ENCODE results near the gene CEP350.
A peak's percentile ranks its signal among the peaks of the same experiment; 100 is the strongest.
"Not testable (repeated sequence)": the region's sequence is repeated elsewhere in the genome, so short reads cannot be mapped to it uniquely, and the experiment has no call there.

Gene CEP350

GRCh38 chr1:180131510-180131909 lies 176.9 kb downstream of the CEP350 start:
- DNase-seq: peak; percentile 10

- DNase-seq: no peak
These were observed 178.6 kb downstream of the CEP350 start for GRCh38 chr1:180133193-180133592.

- DNase-seq: not testable (repeated sequence)
These were observed 179.1 kb downstream of the CEP350 start for GRCh38 chr1:180133688-180134087.

GRCh38 chr1:180135535-180135934 lies 180.9 kb downstream of the CEP350 start:
- no peak for DNase-seq

GRCh38 chr1:180136331-180136967 lies 181.8 kb downstream of the CEP350 start:
- DNase-seq: no peak

GRCh38 chr1:180136968-180137356 lies 182.4 kb downstream of the CEP350 start:
- no peak for DNase-seq

GRCh38 chr1:180137776-180138175 lies 183.2 kb downstream of the CEP350 start:
- DNase-seq: no peak

- DNase-seq: no peak
These were observed 186.8 kb downstream of the CEP350 start for GRCh38 chr1:180141381-180141934.

GRCh38 chr1:180143359-180143758 lies 188.7 kb downstream of the CEP350 start:
- no peak for DNase-seq

- DNase-seq: no peak
These were observed 190.2 kb downstream of the CEP350 start for GRCh38 chr1:180144659-180145357.

- DNase-seq: no peak
These were observed 190.8 kb downstream of the CEP350 start for GRCh38 chr1:180145446-180145845.

- DNase-seq: no peak
These were observed 196.4 kb downstream of the CEP350 start for GRCh38 chr1:180150982-180151381.

GRCh38 chr1:180151508-180151907 lies 196.9 kb downstream of the CEP350 start:
- no peak for DNase-seq

- no peak for DNase-seq
These were observed 198.0 kb downstream of the CEP350 start for GRCh38 chr1:180152588-180152987.

- DNase-seq: no peak
These were observed 198.4 kb downstream of the CEP350 start for GRCh38 chr1:180153032-180153431.

GRCh38 chr1:180154003-180154324 lies 199.4 kb downstream of the CEP350 start:
- no peak for DNase-seq

- peak; percentile 83 for DNase-seq
These were observed 199.9 kb downstream of the CEP350 start, which contains the start of gene QSOX1 for GRCh38 chr1:180154325-180155181. Gene QSOX1, plus strand, starts transcription at chr1:180154869. Its CDS starts 39 bp downstream, at chr1:180154908.

- no peak for DNase-seq
These were observed 200.6 kb downstream of the CEP350 start for GRCh38 chr1:180155182-180155682.

GRCh38 chr1:180156201-180156600 lies 201.6 kb downstream of the CEP350 start:
- no peak for DNase-seq

GRCh38 chr1:180156631-180157091 lies 202.1 kb downstream of the CEP350 start:
- no peak for DNase-seq

- DNase-seq: no peak
These were observed 202.5 kb downstream of the CEP350 start for GRCh38 chr1:180157108-180157507.

- DNase-seq: no peak
These were observed 203.0 kb downstream of the CEP350 start for GRCh38 chr1:180157576-180158057.

Measured in hematopoietic multipotent progenitor cell treated with erythropoietin and hydrocortisone succinate and interleukin-3 and kit ligand, for 8 days (in vitro differentiated cells).